ENCODE measurements around the gene CD44.

CD44 gene

GRCh38 chr11:35131094-35131493 is 7.9 kb upstream of the CD44 start:
- H3K27ac ChIP-seq: no peak overlapping the region
- DNase-seq: no peak

GRCh38 chr11:35131886-35132285 is 7.1 kb upstream of the CD44 start:
- no peak for DNase-seq
- no peak overlapping the region for H3K27ac ChIP-seq

More at GRCh38 chr11:35131094-35131493, 7.9 kb upstream of the CD44 start:
- Histone ChIP-seq H3K9me3 (ENCODE audit: severe bottlenecking) (no peaks in the 10 kb centered on the region), H3K36me3 (no peaks in the 10 kb centered on the region), H3K27me3 (ENCODE audit: insufficient read depth, low read depth, severe bottlenecking) (no peaks in the 10 kb centered on the region), H3K4me3 (ENCODE audit: low read depth, low read length) (no peak overlapping the region)
- no peak for TF ChIP-seq CTCF (IDR thresholded peaks at IDR 0.05; ENCODE audit: low read depth, low read length)

GRCh38 chr11:35133656-35134055 is 5.3 kb upstream of the CD44 start:
- H3K9me3 ChIP-seq (ENCODE audit: severe bottlenecking): no peaks in the 10 kb centered on the region
- peaks cover under 1% of the 10 kb centered on the region for H3K27me3 ChIP-seq (ENCODE audit: insufficient read depth, low read depth, severe bottlenecking)
- DNase-seq: no peak
- no peak for TF ChIP-seq CTCF (IDR thresholded peaks at IDR 0.05; ENCODE audit: low read depth, low read length)
- no peak overlapping the region for H3K4me3 ChIP-seq (ENCODE audit: low read depth, low read length)
- H3K27ac ChIP-seq: no peak overlapping the region
- no peaks in the 10 kb centered on the region for H3K36me3 ChIP-seq

More at GRCh38 chr11:35131886-35132285, 7.1 kb upstream of the CD44 start:
- no peaks in the 10 kb centered on the region for H3K27me3 ChIP-seq (ENCODE audit: insufficient read depth, low read depth, severe bottlenecking)
- no peak overlapping the region for H3K4me3 ChIP-seq (ENCODE audit: low read depth, low read length)
- no peaks in the 10 kb centered on the region for H3K9me3 ChIP-seq (ENCODE audit: severe bottlenecking)
- no peaks in the 10 kb centered on the region for H3K36me3 ChIP-seq
- no peak for TF ChIP-seq CTCF (IDR thresholded peaks at IDR 0.05; ENCODE audit: low read depth, low read length)

- no peaks in the 10 kb centered on the region for H3K36me3 ChIP-seq
- H3K4me3 ChIP-seq (ENCODE audit: low read depth, low read length): no peak overlapping the region
- H3K27me3 ChIP-seq (ENCODE audit: insufficient read depth, low read depth, severe bottlenecking): peaks cover 3% of the 10 kb centered on the region
- H3K9me3 ChIP-seq (ENCODE audit: severe bottlenecking): no peaks in the 10 kb centered on the region
- DNase-seq: no peak
- H3K27ac ChIP-seq: no peak overlapping the region
- no peak for TF ChIP-seq CTCF (IDR thresholded peaks at IDR 0.05; ENCODE audit: low read depth, low read length)
Observed at GRCh38 chr11:35134403-35135148, 4.4 kb upstream of the CD44 start.

- H3K36me3 ChIP-seq: no peaks in the 10 kb centered on the region
- peaks cover 3% of the 10 kb centered on the region for H3K27me3 ChIP-seq (ENCODE audit: insufficient read depth, low read depth, severe bottlenecking)
- H3K27ac ChIP-seq: no peak overlapping the region
- H3K4me3 ChIP-seq (ENCODE audit: low read depth, low read length): no peak overlapping the region
- DNase-seq: no peak
- H3K9me3 ChIP-seq (ENCODE audit: severe bottlenecking): no peaks in the 10 kb centered on the region
- TF ChIP-seq CTCF (IDR thresholded peaks at IDR 0.05; ENCODE audit: low read depth, low read length): no peak
Observed at GRCh38 chr11:35135222-35135621, 3.7 kb upstream of the CD44 start.

GRCh38 chr11:35136311-35136710 is 2.7 kb upstream of the CD44 start:
- no peaks in the 10 kb centered on the region for H3K9me3 ChIP-seq (ENCODE audit: severe bottlenecking)
- no peak for TF ChIP-seq CTCF (IDR thresholded peaks at IDR 0.05; ENCODE audit: low read depth, low read length)

More at GRCh38 chr11:35136311-35136710, 2.7 kb upstream of the CD44 start:
- H3K36me3 ChIP-seq: no peaks in the 10 kb centered on the region
- H3K27me3 ChIP-seq (ENCODE audit: insufficient read depth, low read depth, severe bottlenecking): peaks cover 3% of the 10 kb centered on the region
- no peak overlapping the region for H3K27ac ChIP-seq
- no peak for DNase-seq
- no peak overlapping the region for H3K4me3 ChIP-seq (ENCODE audit: low read depth, low read length)
